Measurements from ENCODE around the gene LPP. TPM values are rescaled to one million over a fixed set of nuclear protein-coding genes. Genes with fewer than 3 reads are reported as not detected.

The LPP gene
- total RNA-seq, 1 experiment from 2014 or later, result 54.0 TPM

- H3K4me1 ChIP-seq (ENCODE audit: control insufficient read depth in 1 of 2, insufficient read depth in 2 of 2, low read length in 2 of 2), result peaks cover 0 to 11% of the 10 kb centered on the region in 2 experiments; a peak in 1 of 4 replicates
- DNase-seq (ENCODE audit: low read depth, low spot score) (no peak), ATAC-seq (no peak)
- H3K9me2 ChIP-seq (ENCODE audit: insufficient read depth), result no peaks in the 10 kb centered on the region
- TF ChIP-seq MAX (IDR thresholded peaks at IDR 0.05), result no peak
- TF ChIP-seq SP1 (IDR thresholded peaks at IDR 0.05; ENCODE audit: low read depth), result no peak
- TF ChIP-seq CEBPB (IDR thresholded peaks at IDR 0.05; ENCODE audit: low read depth), result no peak
- TF ChIP-seq ATF3 (IDR thresholded peaks at IDR 0.05), result no peak
- no peak for TF ChIP-seq CTCF (IDR thresholded peaks at IDR 0.05 in 2 of 3, conservative IDR thresholded peaks at IDR 0.05 in 1 of 3; ENCODE audit: borderline replicate concordance in 1 of 3, insufficient read depth in 1 of 3, low read depth in 2 of 3, low read length in 2 of 3)
- TF ChIP-seq EZH2 (IDR thresholded peaks at IDR 0.05), result no peak
- TF ChIP-seq RAD21 (IDR thresholded peaks at IDR 0.05; ENCODE audit: low read depth), result no peak
- TF ChIP-seq CBX3 (IDR thresholded peaks at IDR 0.05; ENCODE audit: low read depth), result no peak
- TF ChIP-seq EGR1 (IDR thresholded peaks at IDR 0.05; ENCODE audit: low read depth), result no peak
- H3K27me3 ChIP-seq (ENCODE audit: insufficient read depth, low read length), result no peaks in the 10 kb centered on the region
- no peak overlapping the region for H2AFZ ChIP-seq (ENCODE audit: low read depth, low read length, poor library complexity, severe bottlenecking)
- BruUV-seq (replicated peaks), result no TSS peak
- ChIA-PET POLR2A (no interaction called here), CTCF (no interaction called here), RAD21 (ENCODE audit: low non-redundant PET in 1 of 2, low total read pairs in 2 of 2, uncharacterized antibody in 2 of 2, unreplicated experiment in 2 of 2) (no interaction called here)
- intact Hi-C loops (cut with micrococcal nuclease), result no loop called here
- no peaks in the 10 kb centered on the region for H3K36me3 ChIP-seq (ENCODE audit: control insufficient read depth in 1 of 2, insufficient read depth in 2 of 2, low read length in 2 of 2)
- no peaks in the 10 kb centered on the region for H3K9me3 ChIP-seq (ENCODE audit: control insufficient read depth in 1 of 2, insufficient read depth in 1 of 2, low read depth in 1 of 2, low read length in 2 of 2)
- no peak overlapping the region for H3K27ac ChIP-seq (ENCODE audit: low read depth, low read length)
- H3K9ac ChIP-seq (ENCODE audit: low read length), result no peak overlapping the region
- H3K79me2 ChIP-seq (ENCODE audit: insufficient read depth, low read length), result no peaks in the 10 kb centered on the region
- no peaks in the 10 kb centered on the region for H4K20me1 ChIP-seq (ENCODE audit: insufficient read depth)
- no peak overlapping the region for H3K4me2 ChIP-seq (ENCODE audit: low read length)
- no peak overlapping the region for H3K4me3 ChIP-seq (replicated peaks in 1 of 2; ENCODE audit: low read depth in 1 of 2, low read length in 2 of 2)
Observed at GRCh38 chr3:188434594-188434993, 280.6 kb downstream of the LPP start.

- Histone ChIP-seq H3K9ac (ENCODE audit: low read length) (no peak overlapping the region), H3K79me2 (ENCODE audit: insufficient read depth, low read length) (no peaks in the 10 kb centered on the region), H3K27me3 (ENCODE audit: insufficient read depth, low read length) (no peaks in the 10 kb centered on the region), H3K4me3 (replicated peaks in 1 of 2; ENCODE audit: low read depth in 1 of 2, low read length in 2 of 2) (no peak overlapping the region), H3K4me1 (ENCODE audit: control insufficient read depth in 1 of 2, insufficient read depth in 2 of 2, low read length in 2 of 2) (peaks cover 0 to 11% of the 10 kb centered on the region in 2 experiments; a peak in 1 of 4 replicates), H3K9me3 (ENCODE audit: control insufficient read depth in 1 of 2, insufficient read depth in 1 of 2, low read depth in 1 of 2, low read length in 2 of 2) (no peaks in the 10 kb centered on the region), H2AFZ (ENCODE audit: low read depth, low read length, poor library complexity, severe bottlenecking) (no peak overlapping the region), H3K36me3 (ENCODE audit: control insufficient read depth in 1 of 2, insufficient read depth in 2 of 2, low read length in 2 of 2) (no peaks in the 10 kb centered on the region), H3K9me2 (ENCODE audit: insufficient read depth) (no peaks in the 10 kb centered on the region), H4K20me1 (ENCODE audit: insufficient read depth) (no peaks in the 10 kb centered on the region), H3K4me2 (ENCODE audit: low read length) (no peak overlapping the region), H3K27ac (ENCODE audit: low read depth, low read length) (no peak overlapping the region)
- CTCF ChIA-PET, result no interaction called here
- POLR2A ChIA-PET, result no interaction called here
- ATAC-seq, result no peak
- intact Hi-C loops (cut with micrococcal nuclease), result no loop called here
- RAD21 ChIA-PET (ENCODE audit: low non-redundant PET in 1 of 2, low total read pairs in 2 of 2, uncharacterized antibody in 2 of 2, unreplicated experiment in 2 of 2), result no interaction called here
- BruUV-seq (replicated peaks), result no TSS peak
- no peak for DNase-seq (ENCODE audit: low read depth, low spot score)
- TF ChIP-seq SRF (IDR thresholded peaks at IDR 0.05; ENCODE audit: low read depth), result no peak
- no peak for TF ChIP-seq POLR2A (IDR thresholded peaks at IDR 0.05; ENCODE audit: borderline replicate concordance, extremely low read depth, insufficient read depth, insufficient read length)
- no peak for TF ChIP-seq CEBPB (IDR thresholded peaks at IDR 0.05; ENCODE audit: low read depth)
- no peak for TF ChIP-seq EZH2 (IDR thresholded peaks at IDR 0.05)
- no peak for TF ChIP-seq FOSL1 (IDR thresholded peaks at IDR 0.05; ENCODE audit: low read depth)
- TF ChIP-seq CTCF (IDR thresholded peaks at IDR 0.05 in 2 of 3, conservative IDR thresholded peaks at IDR 0.05 in 1 of 3; ENCODE audit: borderline replicate concordance in 1 of 3, insufficient read depth in 1 of 3, low read depth in 2 of 3, low read length in 2 of 3), result no peak
- no peak for TF ChIP-seq REST (IDR thresholded peaks at IDR 0.05; ENCODE audit: low read depth)
- TF ChIP-seq CBX3 (IDR thresholded peaks at IDR 0.05; ENCODE audit: low read depth), result no peak
- no peak for TF ChIP-seq JUND (IDR thresholded peaks at IDR 0.05)
Observed at GRCh38 chr3:188435266-188435665, 281.3 kb downstream of the LPP start.
